SK-N-SH (cell line): ENCODE measurements around the gene JPT2.

Source experiments
- CTCF ChIP-seq: fragments of 200-600 bp; sonication (generic); IDR thresholded peaks from 2 replicates; pipeline ENCODE4 v1.6.1; 2017; ENCODE audit warnings: antibody characterized with exemption, mild to moderate bottlenecking, moderate library complexity
- EZH2phosphoT487 ChIP-seq: fragments of 200-600 bp; sonication (generic); IDR thresholded peaks from 2 replicates; pipeline ENCODE4 v1.6.1; 2017; ENCODE audit warnings: low read depth, mixed run types, mild to moderate bottlenecking, antibody characterized with exemption, moderate library complexity, borderline replicate concordance
- GABPA ChIP-seq: IDR thresholded peaks from 2 replicates; pipeline ENCODE4 v1.4.0; 2012; ENCODE audit warnings: low read depth, mild to moderate bottlenecking
- MAX ChIP-seq: IDR thresholded peaks from 2 replicates; pipeline ENCODE4 v1.4.0; 2012; ENCODE audit warnings: low read depth
- NFIC ChIP-seq: IDR thresholded peaks from 2 replicates; pipeline ENCODE4 v1.4.0; 2012; ENCODE audit warnings: borderline replicate concordance
- POLR2AphosphoS5 ChIP-seq: IDR thresholded peaks from 2 replicates; pipeline ENCODE4 v1.6.1; 2012; ENCODE audit warnings: low read depth, low read length
- RCOR1 ChIP-seq: fragments of 150-350 bp; IDR thresholded peaks from 2 replicates; pipeline ENCODE4 v1.6.1; 2017; ENCODE audit warnings: antibody characterized with exemption, low read length
- REST ChIP-seq: IDR thresholded peaks from 2 replicates; pipeline ENCODE4 v1.6.1; 2012; ENCODE audit warnings: mild to moderate bottlenecking, low read depth, low read length, moderate library complexity
- RFX5 ChIP-seq: IDR thresholded peaks from 2 replicates; pipeline ENCODE4 v1.6.1; 2012; ENCODE audit warnings: mild to moderate bottlenecking, improper control_type of control experiment, low read length
- SIN3A ChIP-seq: IDR thresholded peaks from 2 replicates; pipeline ENCODE4 v1.6.1; 2012; ENCODE audit warnings: low read depth, mild to moderate bottlenecking, low read length, moderate library complexity, borderline replicate concordance
- TAF1 ChIP-seq: IDR thresholded peaks from 2 replicates; pipeline ENCODE4 v1.6.1; 2012; ENCODE audit warnings: low read depth, mild to moderate bottlenecking, low read length, moderate library complexity, borderline replicate concordance
- TEAD4 ChIP-seq: IDR thresholded peaks from 2 replicates; pipeline ENCODE4 v1.4.0; 2012; ENCODE audit warnings: mild to moderate bottlenecking, borderline replicate concordance; ENCODE audit not compliant: insufficient read depth
- USF2 ChIP-seq: fragments of 150-350 bp; IDR thresholded peaks from 2 replicates; pipeline ENCODE4 v1.6.1; 2017; ENCODE audit warnings: antibody characterized with exemption, low read length, low read depth, borderline replicate concordance
- ZBTB33 ChIP-seq: IDR thresholded peaks from 2 replicates; pipeline ENCODE4 v1.4.0; 2012; ENCODE audit warnings: low read depth, borderline replicate concordance

- TF ChIP-seq GABPA (no peak), CTCF (no peak), POLR2AphosphoS5 (no peak), USF2 (no peak), REST (no peak), NFIC (no peak), TAF1 (no peak), TEAD4 (no peak), EZH2phosphoT487 (no peak), ZBTB33 (no peak), RFX5 (no peak), RCOR1 (no peak), MAX (no peak), SIN3A (no peak)
Observed at GRCh38 chr16:1743376-1744337, 65.6 kb downstream of the JPT2 start.
